Measurements from ENCODE around the gene UPF3A. TPM values are rescaled to one million over a fixed set of nuclear protein-coding genes. Genes with fewer than 3 reads are reported as not detected.

The UPF3A gene
- total and polyA plus RNA-seq, 10 of the 15 experiments (the other 5 are each of a cell fraction or from before 2014, with no cell fraction given): 18.6 to 61.5 (median 43.3) TPM

GRCh38 chr13:114279146-114279545 is 2.3 kb upstream of the UPF3A start:
- RAD21 ChIA-PET (ENCODE audit: unreplicated experiment): interaction anchor here (1.0 to 3.5 kb wide), 5 partner anchors 33 to 63 kb away, joined by 3 to 24 read pairs (median 3); partner anchors contain the start of gene CHAMP1
- Histone ChIP-seq H2AFZ (ENCODE audit: control insufficient read depth, low read depth, low read length) (no peak overlapping the region), H3K27me3 (replicated peaks in 1 of 2; ENCODE audit: control insufficient read depth in 2 of 2, insufficient read depth in 2 of 2, low read length in 1 of 2) (no peaks in the 10 kb centered on the region), H3K4me3 (no peak overlapping the region), H3K27ac (ENCODE audit: control insufficient read depth, insufficient read depth) (peak overlapping the region; percentile 97; the same call in 1 of the 2 replicates), H3K4me1 (ENCODE audit: control insufficient read depth, insufficient read depth, low read length) (peaks cover 6% of the 10 kb centered on the region), H3K9me3 (replicated peaks; ENCODE audit: control insufficient read depth, insufficient read depth, low read length) (no peaks in the 10 kb centered on the region), H4K20me1 (ENCODE audit: control insufficient read depth, insufficient read depth) (no peaks in the 10 kb centered on the region), H3K4me2 (ENCODE audit: control insufficient read depth, insufficient read depth) (no peak overlapping the region), H3K79me2 (ENCODE audit: control insufficient read depth, insufficient read depth, low read length) (peaks cover 21% of the 10 kb centered on the region), H3K9ac (ENCODE audit: control insufficient read depth, insufficient read depth, low read length) (no peak overlapping the region), H3K36me3 (ENCODE audit: control insufficient read depth in 2 of 2, insufficient read depth in 2 of 2, low read length in 1 of 2) (peaks cover 0 to 2% of the 10 kb centered on the region in 2 experiments; a peak in 3 of 4 replicates)
- SMC1A ChIA-PET (ENCODE audit: uncharacterized antibody, unreplicated experiment): interaction anchor here (0.7 to 2.0 kb wide), 8 partner anchors 10 to 62 kb away, joined by 3 to 11 read pairs (median 4); partner anchors contain the start of gene CDC16
- in situ Hi-C loops (cut with MboI) (no loop called here), intact Hi-C loops (cut with micrococcal nuclease; ENCODE audit: unreplicated experiment) (no loop called here)
- BruUV-seq (replicated peaks): no TSS peak
- no peak for DNase-seq (ENCODE audit: low read depth, low spot score)
- 97% methylated on average over 4 of the region's 4 CpGs for WGBS (ENCODE audit: insufficient coverage, insufficient replicate concordance, low lambda C conversion rate, missing lambda C conversion rate)
- ATAC-seq: no peak
- CTCF ChIA-PET: interaction anchor here (0.6 to 2.7 kb wide), 7 partner anchors 20 to 326 kb away, joined by 3 to 13 read pairs (median 4); no protein-coding TSS in a partner anchor
- POLR2A ChIA-PET: interaction anchor here (1.0 to 4.0 kb wide), 4 partner anchors 10 to 48 kb away, joined by 3 to 39 read pairs (median 4); partner anchors contain the start of gene CHAMP1
- TF ChIP-seq ZNF207 (IDR thresholded peaks at IDR 0.05; ENCODE audit: borderline replicate concordance) (no peak), ZSCAN29 (IDR thresholded peaks at IDR 0.05) (no peak), CBX5 (IDR thresholded peaks at IDR 0.05; ENCODE audit: low read depth) (no peak), FOS (IDR thresholded peaks at IDR 0.05; ENCODE audit: borderline replicate concordance, extremely low read depth, insufficient read length) (no peak), ZBTB11 (CRISPR knock-in tag; IDR thresholded peaks at IDR 0.05) (no peak), E2F4 (IDR thresholded peaks at IDR 0.05; ENCODE audit: low read depth, low read length) (no peak), SIN3A (IDR thresholded peaks at IDR 0.05; ENCODE audit: low read depth, low read length) (no peak)
- FAIRE-seq: no peak

Measured in GM12878 (cell line).